Gastroesophageal sphincter (tissue), 3 donors: ENCODE results near the gene TRNP1.

Source experiments
- CTCF ChIP-seq, 4 experiments: fragments of 200-600 bp in 2 of 4; fragments of 450-650 bp in 2 of 4; sonication (generic) in 1 of 4; IDR thresholded peaks; one replicate each; pipeline ENCODE4 v1.5.1; 2017 to 2019; ENCODE audit warnings: antibody characterized with exemption in 4 of 4, mild to moderate bottlenecking in 2 of 4, moderate library complexity in 2 of 4
- POLR2AphosphoS5 ChIP-seq: sonication (generic); formaldehyde crosslinking; IDR thresholded peaks from one replicate; pipeline ENCODE4 v1.6.1; 2017; ENCODE audit warnings: antibody characterized with exemption

DNA sequence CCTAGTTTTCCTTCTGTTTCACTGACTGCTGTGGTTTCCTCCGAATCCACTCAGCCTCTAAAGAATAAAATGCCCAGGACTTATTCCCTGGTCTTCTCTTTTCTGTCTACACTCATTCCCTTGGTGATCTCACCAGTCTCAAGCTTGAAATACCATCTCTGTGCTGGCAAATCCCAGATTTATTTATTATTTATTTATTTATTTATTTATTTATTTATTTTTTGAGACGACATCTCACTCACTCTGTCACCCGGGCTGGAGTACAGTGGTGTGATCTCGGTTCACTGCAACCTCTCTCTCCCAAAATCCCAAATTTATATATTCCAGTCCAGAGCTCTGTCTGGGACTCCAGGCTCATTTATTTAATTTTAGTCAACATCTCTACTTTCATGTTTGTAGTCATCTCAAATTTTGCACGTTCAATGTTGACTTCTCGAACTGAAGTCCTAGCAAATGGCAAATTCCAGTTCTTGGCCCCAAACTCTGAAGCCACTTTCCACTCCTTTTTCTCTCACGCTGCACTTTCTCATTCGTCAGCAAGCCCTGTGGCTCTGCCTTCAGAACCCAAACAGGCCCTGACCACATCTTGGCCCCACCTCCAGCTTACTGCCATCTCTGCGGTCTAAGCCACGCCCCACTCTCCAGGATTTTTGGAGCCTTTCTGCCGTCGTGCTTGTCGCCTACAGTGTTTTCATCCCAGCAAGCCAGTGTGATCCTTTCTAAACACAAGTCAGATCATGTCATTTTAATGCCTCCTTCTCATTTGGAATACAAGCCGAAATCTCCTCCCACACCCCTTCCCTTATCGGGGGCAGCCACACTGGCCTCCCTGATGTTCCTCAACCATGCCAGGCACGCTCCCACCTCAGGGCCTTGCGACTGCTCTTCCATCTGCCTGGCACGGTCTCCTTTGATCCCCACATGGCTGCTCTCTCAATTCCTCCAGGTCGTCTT, 33.4 kb downstream of the TRNP1 start:
- no peak for TF ChIP-seq CTCF (IDR thresholded peaks at IDR 0.05)
- TF ChIP-seq POLR2AphosphoS5, result no peak
